Mesothelial cell of epicardium (in vitro differentiated cells): ENCODE measurements around the gene CITED2. TPM values are rescaled to one million over a fixed set of nuclear protein-coding genes. Genes with fewer than 3 reads are reported as not detected.

ENCODE experiments used
- DNase-seq, 2 experiments: peaks; one replicate each; pipeline ENCODE4 v3.0.0; 2021; ENCODE audit warnings: low spot score in 2 of 2; ENCODE audit not compliant: unreplicated experiment in 2 of 2
- H3K27ac Mint-ChIP-seq: 2 replicates; pipeline ENCODE4 v1.8.0; 2021; ENCODE audit warnings: mixed read lengths
- H3K27me3 Mint-ChIP-seq: 2 replicates; pipeline ENCODE4 v1.8.0; 2021; ENCODE audit warnings: low read depth, mixed read lengths
- H3K36me3 Mint-ChIP-seq: 2 replicates; pipeline ENCODE4 v1.8.0; 2021; ENCODE audit warnings: mixed read lengths
- H3K4me1 Mint-ChIP-seq: 2 replicates; pipeline ENCODE4 v1.8.0; 2021; ENCODE audit warnings: mixed read lengths
- H3K4me3 Mint-ChIP-seq: 2 replicates; pipeline ENCODE4 v1.8.0; 2021; ENCODE audit warnings: mild to moderate bottlenecking, moderate library complexity, mixed read lengths
- H3K9me3 Mint-ChIP-seq: 2 replicates; pipeline ENCODE4 v1.8.0; 2021; ENCODE audit warnings: mixed read lengths
- total RNA-seq: library from RNA; stranded (reverse); gene quantifications from 3 replicates; pipeline ENCODE4 v1.2.1, GENCODE V29; 2021
- TF ChIP-seq, protein P1 (sequence below): fragments of 200-600 bp; sonication (generic); IDR thresholded peaks from one replicate; pipeline ENCODE4 v1.5.0; 2021; ENCODE audit warnings: antibody characterized with exemption; ENCODE audit not compliant: unreplicated experiment

CITED2 gene
- total RNA-seq, 1 donor from 2014 or later, result 85.0 TPM

DNA sequence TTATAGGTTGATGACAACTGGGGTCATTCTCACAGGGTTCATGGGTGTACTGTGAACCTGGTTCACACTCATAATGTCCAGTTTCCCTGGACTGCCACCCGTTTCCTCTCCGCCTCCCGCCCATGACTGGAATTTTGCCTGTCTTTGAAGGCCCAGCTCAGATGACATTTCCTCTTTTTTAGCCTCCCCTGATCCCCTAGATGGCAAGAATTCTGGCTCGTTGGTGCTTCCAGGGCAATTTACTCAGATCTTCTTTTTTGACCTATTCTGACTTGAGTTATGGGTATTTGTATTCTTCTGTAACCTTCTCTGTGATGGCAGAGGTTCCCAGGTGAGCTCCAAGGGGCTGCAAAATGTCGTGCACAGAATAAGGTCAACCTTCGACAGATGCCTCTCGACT, 5.7 kb upstream of the CITED2 start:
- peak overlapping the region; percentile 29 for H3K27ac Mint-ChIP-seq
- TF ChIP-seq, protein P1, sequence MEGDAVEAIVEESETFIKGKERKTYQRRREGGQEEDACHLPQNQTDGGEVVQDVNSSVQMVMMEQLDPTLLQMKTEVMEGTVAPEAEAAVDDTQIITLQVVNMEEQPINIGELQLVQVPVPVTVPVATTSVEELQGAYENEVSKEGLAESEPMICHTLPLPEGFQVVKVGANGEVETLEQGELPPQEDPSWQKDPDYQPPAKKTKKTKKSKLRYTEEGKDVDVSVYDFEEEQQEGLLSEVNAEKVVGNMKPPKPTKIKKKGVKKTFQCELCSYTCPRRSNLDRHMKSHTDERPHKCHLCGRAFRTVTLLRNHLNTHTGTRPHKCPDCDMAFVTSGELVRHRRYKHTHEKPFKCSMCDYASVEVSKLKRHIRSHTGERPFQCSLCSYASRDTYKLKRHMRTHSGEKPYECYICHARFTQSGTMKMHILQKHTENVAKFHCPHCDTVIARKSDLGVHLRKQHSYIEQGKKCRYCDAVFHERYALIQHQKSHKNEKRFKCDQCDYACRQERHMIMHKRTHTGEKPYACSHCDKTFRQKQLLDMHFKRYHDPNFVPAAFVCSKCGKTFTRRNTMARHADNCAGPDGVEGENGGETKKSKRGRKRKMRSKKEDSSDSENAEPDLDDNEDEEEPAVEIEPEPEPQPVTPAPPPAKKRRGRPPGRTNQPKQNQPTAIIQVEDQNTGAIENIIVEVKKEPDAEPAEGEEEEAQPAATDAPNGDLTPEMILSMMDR, result no peak

DNA sequence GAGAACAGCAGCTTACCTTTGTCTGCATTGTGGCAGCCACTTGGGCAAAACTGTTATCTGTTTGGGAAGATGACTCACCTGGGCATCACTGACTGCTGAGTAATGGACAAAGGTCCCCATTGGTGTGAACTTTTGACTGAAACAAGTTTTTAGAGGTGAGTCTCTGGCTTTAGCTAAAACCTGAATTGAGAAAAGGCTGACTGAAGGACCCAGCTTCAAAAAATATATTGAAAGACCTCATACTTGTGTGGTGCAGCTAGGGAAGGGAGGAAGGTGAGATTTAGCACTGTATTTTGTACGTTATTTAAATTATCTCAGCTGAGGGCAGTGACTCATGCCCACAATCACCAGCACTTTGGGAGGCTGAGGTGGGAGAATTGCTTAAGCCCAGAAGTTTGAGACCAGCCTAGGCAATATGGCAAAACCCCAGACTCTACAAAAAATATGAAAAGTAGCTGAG, 4.5 kb upstream of the CITED2 start:
- Mint-ChIP-seq H3K4me3 (no peak overlapping the region), H3K27ac (no peak overlapping the region), H3K27me3 (no peaks in the 10 kb centered on the region), H3K36me3 (peaks cover 4% of the 10 kb centered on the region), H3K9me3 (peaks cover 4% of the 10 kb centered on the region), H3K4me1 (peaks cover 31% of the 10 kb centered on the region)
- DNase-seq, result no peak
- TF ChIP-seq, protein P1, result no peak

More for the DNA sequence above, 5.7 kb upstream of the CITED2 start:
- Mint-ChIP-seq H3K4me3 (no peak overlapping the region), H3K36me3 (peaks cover 4% of the 10 kb centered on the region), H3K27me3 (no peaks in the 10 kb centered on the region), H3K9me3 (peaks cover 4% of the 10 kb centered on the region), H3K4me1 (peaks cover 31% of the 10 kb centered on the region)
- DNase-seq, result no peak

DNA sequence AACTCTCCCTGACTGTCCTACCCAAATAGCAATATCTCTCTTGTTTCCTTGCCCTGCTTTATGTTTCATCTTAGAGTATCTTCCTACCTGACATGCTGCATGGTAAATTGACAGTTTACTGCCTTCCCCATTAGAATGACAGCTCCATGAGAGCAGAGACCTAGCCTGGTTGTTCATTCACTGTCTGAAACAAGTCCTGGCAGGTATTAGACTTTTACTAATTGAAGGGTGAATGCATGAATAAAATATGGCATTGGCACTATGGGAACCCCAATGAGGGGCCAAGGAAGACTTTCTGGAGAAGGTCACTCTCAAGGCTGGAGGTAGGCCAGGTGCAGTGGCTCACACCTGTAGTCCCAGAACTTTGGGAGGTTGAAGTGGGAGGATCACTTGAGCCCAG, 3.8 kb upstream of the CITED2 start:
- H3K4me3 Mint-ChIP-seq, result no peak overlapping the region
- no peaks in the 10 kb centered on the region for H3K27me3 Mint-ChIP-seq
- peaks cover 31% of the 10 kb centered on the region for H3K4me1 Mint-ChIP-seq
- peaks cover 4% of the 10 kb centered on the region for H3K36me3 Mint-ChIP-seq
- TF ChIP-seq, protein P1, result no peak
- H3K27ac Mint-ChIP-seq, result no peak overlapping the region
- peaks cover 4% of the 10 kb centered on the region for H3K9me3 Mint-ChIP-seq
- no peak for DNase-seq

DNA sequence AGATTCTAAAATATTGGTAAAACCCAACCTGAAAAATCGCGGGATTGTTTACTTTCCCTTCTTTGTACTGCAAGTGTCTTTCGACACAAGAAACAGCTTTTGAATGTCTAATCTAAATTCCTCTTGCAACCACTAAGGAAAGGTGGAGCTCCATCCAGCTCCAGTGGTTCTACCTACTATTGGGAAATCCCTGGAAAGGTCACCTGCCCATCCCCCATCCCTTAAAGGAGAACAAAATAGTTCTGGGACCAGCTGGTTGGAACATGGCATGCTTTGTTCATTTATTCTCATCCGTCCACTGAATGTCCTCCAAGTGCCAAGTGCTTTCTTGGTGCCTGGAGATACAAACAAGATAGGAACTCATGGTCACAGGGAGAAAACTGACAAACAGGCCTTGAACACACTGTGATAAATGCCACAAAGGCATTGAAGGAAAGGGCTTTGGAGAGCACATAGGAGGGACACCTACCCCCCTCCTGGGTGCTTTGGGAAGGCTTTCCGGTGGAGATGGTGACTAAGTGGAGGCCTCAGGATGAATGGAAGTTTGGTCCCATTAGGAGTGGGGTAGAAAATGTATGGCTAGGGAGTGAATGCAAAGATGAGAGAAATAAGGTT, 2.3 kb upstream of the CITED2 start:
- Mint-ChIP-seq H3K27ac (peak overlapping the region; percentile 99), H3K4me3 (peak overlapping the region; percentile 98), H3K9me3 (no peaks in the 10 kb centered on the region), H3K36me3 (peaks cover 6% of the 10 kb centered on the region), H3K27me3 (no peaks in the 10 kb centered on the region), H3K4me1 (peaks cover 37% of the 10 kb centered on the region)
- TF ChIP-seq, protein P1, result no peak
- no peak for DNase-seq

DNA sequence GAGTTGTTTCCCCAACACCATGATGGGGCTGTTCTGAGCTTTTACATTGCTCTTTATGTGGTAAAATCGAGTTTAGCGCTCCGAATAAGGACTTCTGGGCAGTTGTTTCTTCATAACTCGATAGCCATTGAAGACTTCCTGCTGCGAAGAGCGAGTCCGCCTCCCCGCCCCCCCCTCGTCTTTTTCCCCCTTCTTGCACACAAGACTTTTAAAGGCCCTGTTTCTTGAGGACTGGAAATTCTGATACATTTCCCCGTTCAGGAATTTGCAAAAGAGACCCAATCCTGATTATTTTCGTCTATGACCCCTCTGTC, 1.5 kb upstream of the CITED2 start:
- peak overlapping the region; percentile 98 for H3K4me3 Mint-ChIP-seq
- TF ChIP-seq, protein P1, result no peak
- DNase-seq, result no peak
- H3K27me3 Mint-ChIP-seq, result no peaks in the 10 kb centered on the region
- H3K36me3 Mint-ChIP-seq, result peaks cover 6% of the 10 kb centered on the region
- H3K27ac Mint-ChIP-seq, result peak overlapping the region; percentile 99
- no peaks in the 10 kb centered on the region for H3K9me3 Mint-ChIP-seq
- peaks cover 38% of the 10 kb centered on the region for H3K4me1 Mint-ChIP-seq
